GM19438 (cell line): Measurements from ENCODE around the gene LYPD5.
"Not testable (repeated sequence)": the region's sequence is repeated elsewhere in the genome, so short reads cannot be mapped to it uniquely, and the experiment has no call there.

ENCODE experiments used
- ATAC-seq: cut with Tn5 transposase; IDR thresholded peaks from one replicate; pipeline ENCODE4 v1.9.1; 2021; ENCODE audit warnings: low read depth; ENCODE audit not compliant: unreplicated experiment

LYPD5 gene

GRCh38 chr19:43802216-43802951, at the start of gene LYPD5:
LYPD5 (minus strand) TSS chr19:43802447; CDS start chr19:43802380, 67 bp downstream.
- no peak for ATAC-seq

- no peak for ATAC-seq
Observed at GRCh38 chr19:43848821-43849220, 46.6 kb upstream of the LYPD5 start.

- no peak for ATAC-seq
Observed at GRCh38 chr19:43847884-43848283, 45.6 kb upstream of the LYPD5 start.

- no peak for ATAC-seq
Observed at GRCh38 chr19:43847246-43847645, 45.0 kb upstream of the LYPD5 start.

GRCh38 chr19:43842007-43842406, 39.8 kb upstream of the LYPD5 start:
- no peak for ATAC-seq

DNA sequence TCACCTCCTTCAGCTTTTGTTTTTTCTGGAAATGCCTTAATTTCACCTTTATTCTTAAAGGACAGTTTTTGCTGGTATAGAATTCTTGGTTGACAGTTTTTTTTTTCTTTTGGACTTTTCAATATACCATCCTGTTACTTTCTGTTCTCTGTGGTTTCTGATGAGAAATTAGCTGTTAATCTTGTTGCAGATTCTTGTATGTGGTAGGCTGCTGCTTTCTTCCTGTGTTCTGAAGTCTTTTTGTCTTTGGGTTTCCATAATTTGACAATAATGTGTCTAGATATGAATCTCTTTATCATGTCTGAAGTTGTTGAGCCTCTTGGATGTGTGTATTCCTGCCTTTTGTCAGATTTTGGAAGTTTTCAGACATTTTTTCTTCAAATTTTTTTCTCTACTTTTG, 36.9 kb upstream of the LYPD5 start:
- no peak for ATAC-seq

- no peak for ATAC-seq
Observed at GRCh38 chr19:43826787-43827754, 24.8 kb upstream of the LYPD5 start, which contains the start of gene ZNF283. ZNF283 (plus strand) TSS chr19:43827321; CDS start chr19:43833505, 6,184 bp downstream.

GRCh38 chr19:43824572-43824971, 22.3 kb upstream of the LYPD5 start:
- not testable (repeated sequence) for ATAC-seq

- ATAC-seq = not testable (repeated sequence)
Observed at GRCh38 chr19:43823856-43824255, 21.6 kb upstream of the LYPD5 start.

- ATAC-seq = no peak
Observed at GRCh38 chr19:43820884-43821215, 18.6 kb upstream of the LYPD5 start.

GRCh38 chr19:43820098-43820883, 18.0 kb upstream of the LYPD5 start:
- ATAC-seq = no peak

GRCh38 chr19:43818500-43818899, 16.3 kb upstream of the LYPD5 start:
- ATAC-seq = no peak

DNA sequence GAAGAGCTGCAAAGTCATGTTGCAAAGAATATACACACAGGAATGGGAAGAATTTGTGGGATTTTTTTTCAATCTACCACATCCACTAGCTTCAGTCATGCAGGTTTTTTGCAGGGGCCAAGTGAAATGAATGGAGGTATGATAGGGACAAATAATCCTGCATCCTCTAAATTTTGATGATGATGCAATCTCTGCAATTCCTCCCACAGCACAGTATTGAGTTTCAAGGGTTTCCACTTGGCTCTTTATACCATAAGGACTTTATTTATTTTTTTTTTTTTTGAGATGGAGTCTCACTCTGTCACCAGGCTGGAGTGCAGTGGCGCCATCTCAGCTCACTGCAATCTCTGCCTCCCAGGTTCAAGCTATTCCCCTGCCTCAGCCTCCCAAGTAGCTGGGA, 15.2 kb upstream of the LYPD5 start:
- ATAC-seq = not testable (repeated sequence)

DNA sequence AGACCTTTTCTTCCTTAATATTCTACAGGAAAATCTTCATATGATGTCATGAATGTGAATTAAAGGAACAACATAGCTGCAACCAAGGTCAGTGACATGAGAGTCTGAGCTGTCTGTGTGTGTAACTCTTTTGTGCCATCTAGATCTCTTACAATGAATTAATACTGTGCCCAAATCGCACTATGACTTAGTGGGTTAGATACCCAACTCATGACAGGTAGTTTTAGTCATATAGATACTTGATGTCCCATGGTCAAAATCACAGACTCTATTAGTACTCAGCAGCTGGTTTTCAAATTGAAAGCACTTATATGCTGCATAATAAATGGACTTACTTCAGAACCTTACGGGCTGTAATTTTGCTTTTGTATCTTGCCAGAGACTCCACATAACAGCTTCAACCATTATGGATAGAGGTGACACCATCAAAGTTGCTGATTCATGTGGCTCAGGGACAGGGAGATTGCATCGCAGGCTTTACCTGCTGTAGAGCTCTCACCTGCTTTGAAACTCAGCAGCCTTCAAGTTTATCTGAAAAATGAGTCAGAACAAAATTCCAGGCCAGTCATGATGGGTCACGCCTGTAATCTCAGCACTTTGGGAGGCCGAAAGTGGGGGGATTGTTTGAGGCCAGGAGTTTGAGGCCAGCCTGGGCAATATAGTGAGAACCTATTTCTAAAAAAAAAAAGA, 12.6 kb upstream of the LYPD5 start:
- no peak for ATAC-seq

DNA sequence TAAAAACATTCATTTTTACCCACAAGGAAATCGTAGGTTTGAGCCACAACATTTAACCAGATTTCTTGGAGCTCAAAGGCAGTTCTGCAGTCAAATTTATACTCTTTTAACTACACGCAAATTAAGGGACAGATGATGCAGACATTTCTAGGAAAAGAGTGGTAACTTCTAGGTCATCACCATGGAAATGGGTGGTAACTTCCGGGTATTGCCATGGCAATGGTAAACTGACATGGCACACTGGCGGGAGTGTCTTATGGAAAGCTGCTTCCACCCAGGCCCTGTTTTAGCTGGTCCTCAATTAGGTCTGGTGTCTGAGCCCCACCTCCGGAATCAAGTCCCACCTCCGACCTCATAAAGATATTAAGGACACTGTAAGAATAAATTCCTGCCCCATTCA, 10.4 kb upstream of the LYPD5 start:
- no peak for ATAC-seq

GRCh38 chr19:43812259-43812658, 10.0 kb upstream of the LYPD5 start:
- ATAC-seq = no peak

GRCh38 chr19:43811837-43812236, 9.6 kb upstream of the LYPD5 start:
- ATAC-seq = no peak

DNA sequence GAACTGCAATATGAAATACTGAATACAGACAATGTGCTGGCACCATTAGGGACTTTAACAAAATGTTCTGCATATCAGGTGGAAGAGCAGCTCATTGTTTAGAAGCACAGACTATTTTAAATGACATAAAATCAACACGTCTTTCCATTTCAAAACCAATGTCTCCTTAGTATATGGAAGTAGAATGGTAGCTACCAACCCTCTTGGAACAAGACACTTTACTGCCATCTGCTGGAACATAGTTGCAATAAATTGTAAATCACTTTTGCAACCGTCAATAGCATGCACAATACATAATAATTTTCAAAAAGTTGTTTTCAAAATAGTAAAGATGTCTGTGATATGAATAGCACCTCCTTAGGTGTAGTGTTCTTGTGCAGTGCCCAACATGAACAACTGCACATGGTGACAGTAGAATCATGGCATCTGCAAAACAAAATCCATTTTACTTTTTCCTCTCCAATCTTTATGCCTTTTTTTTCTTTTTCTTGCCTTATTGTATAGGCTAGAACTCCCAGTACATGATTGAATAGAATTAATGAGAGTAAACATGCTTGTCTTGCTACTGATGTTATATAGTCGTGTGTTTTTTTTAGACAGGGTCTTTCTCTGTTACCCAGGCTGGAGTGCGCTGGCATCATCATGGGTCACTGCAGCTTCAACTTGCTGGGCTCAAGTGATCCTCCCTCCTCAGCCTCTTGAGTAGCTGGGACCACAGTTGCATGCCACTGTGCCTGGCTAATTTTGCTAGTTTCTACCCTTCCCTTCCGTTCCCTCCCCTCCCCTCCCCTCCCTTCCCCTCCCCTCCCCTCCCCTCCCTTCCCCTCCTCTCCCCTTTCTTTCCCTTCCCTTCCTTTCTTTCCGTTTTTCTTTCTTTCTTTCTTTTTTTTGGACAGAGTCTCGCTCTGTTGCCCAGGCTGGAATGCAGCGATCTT, 7.8 kb upstream of the LYPD5 start:
- ATAC-seq = no peak

- no peak for ATAC-seq
Observed at GRCh38 chr19:43807651-43808050, 5.4 kb upstream of the LYPD5 start.
